ENCODE data around the gene SLC25A17. TPM values are rescaled to one million over a fixed set of nuclear protein-coding genes. Genes with fewer than 3 reads are reported as not detected.
"Not testable (repeated sequence)": the region's sequence is repeated elsewhere in the genome, so short reads cannot be mapped to it uniquely, and the experiment has no call there.

The SLC25A17 gene
- 12.5 TPM for total RNA-seq

GRCh38 chr22:40818747-40819598 lies at the start of gene SLC25A17:
Gene SLC25A17, minus strand, starts transcription at chr22:40819346. Its CDS starts 98 bp downstream, at chr22:40819248.
- Histone ChIP-seq H3K4me3 (ENCODE audit: low read length in 3 of 3) (peak within 1 kb of the TSS; percentile 94 to 99 (median 96)), H3K4me1 (ENCODE audit: control insufficient read depth in 3 of 3, insufficient read depth in 3 of 3, low read length in 3 of 3) (peaks cover 21 to 30% (median 25%) of the 10 kb centered on the region in 3 donors), H3K27me3 (ENCODE audit: control insufficient read depth in 3 of 3, insufficient read depth in 3 of 3, low read length in 3 of 3) (no peaks in the 10 kb centered on the region), H3K9me3 (ENCODE audit: control insufficient read depth in 3 of 3, low read length in 3 of 3) (no peaks in the 10 kb centered on the region), H3K27ac (ENCODE audit: low read depth, low read length) (peak within 1 kb of the TSS; percentile 84), H3K9ac (ENCODE audit: low read depth in 1 of 3, low read length in 3 of 3) (peak within 1 kb of the TSS; percentile 94 to 99 (median 94)), H3K36me3 (ENCODE audit: control insufficient read depth in 3 of 3, insufficient read depth in 3 of 3, low read length in 3 of 3) (peaks cover 0 to 10% (median 6%) of the 10 kb centered on the region in 3 donors)

- not testable (repeated sequence) for H3K4me1 ChIP-seq (ENCODE audit: control insufficient read depth in 3 of 3, insufficient read depth in 3 of 3, low read length in 3 of 3); H3K27ac ChIP-seq (ENCODE audit: low read depth, low read length); H3K27me3 ChIP-seq (ENCODE audit: control insufficient read depth in 3 of 3, insufficient read depth in 3 of 3, low read length in 3 of 3); H3K4me3 ChIP-seq (ENCODE audit: low read length in 3 of 3); H3K9me3 ChIP-seq (ENCODE audit: control insufficient read depth in 3 of 3, low read length in 3 of 3); H3K9ac ChIP-seq (ENCODE audit: low read depth in 1 of 3, low read length in 3 of 3)
- H3K36me3 ChIP-seq (ENCODE audit: control insufficient read depth in 3 of 3, insufficient read depth in 3 of 3, low read length in 3 of 3) = peaks cover 0 to 14% (median 4%) of the 10 kb centered on the region in 3 donors
These were observed 49.2 kb upstream of the SLC25A17 start for GRCh38 chr22:40868379-40868778.

- Histone ChIP-seq H3K27ac (ENCODE audit: low read depth, low read length) (no peak overlapping the region), H3K9me3 (ENCODE audit: control insufficient read depth in 3 of 3, low read length in 3 of 3) (no peaks in the 10 kb centered on the region), H3K9ac (ENCODE audit: low read depth in 1 of 3, low read length in 3 of 3) (no peak overlapping the region), H3K4me3 (ENCODE audit: low read length in 3 of 3) (no peak overlapping the region), H3K4me1 (ENCODE audit: control insufficient read depth in 3 of 3, insufficient read depth in 3 of 3, low read length in 3 of 3) (no peaks in the 10 kb centered on the region), H3K27me3 (ENCODE audit: control insufficient read depth in 3 of 3, insufficient read depth in 3 of 3, low read length in 3 of 3) (no peaks in the 10 kb centered on the region), H3K36me3 (ENCODE audit: control insufficient read depth in 3 of 3, insufficient read depth in 3 of 3, low read length in 3 of 3) (peaks cover 0 to 14% (median 4%) of the 10 kb centered on the region in 3 donors)
These were observed 48.0 kb upstream of the SLC25A17 start for GRCh38 chr22:40867109-40867508.

DNA sequence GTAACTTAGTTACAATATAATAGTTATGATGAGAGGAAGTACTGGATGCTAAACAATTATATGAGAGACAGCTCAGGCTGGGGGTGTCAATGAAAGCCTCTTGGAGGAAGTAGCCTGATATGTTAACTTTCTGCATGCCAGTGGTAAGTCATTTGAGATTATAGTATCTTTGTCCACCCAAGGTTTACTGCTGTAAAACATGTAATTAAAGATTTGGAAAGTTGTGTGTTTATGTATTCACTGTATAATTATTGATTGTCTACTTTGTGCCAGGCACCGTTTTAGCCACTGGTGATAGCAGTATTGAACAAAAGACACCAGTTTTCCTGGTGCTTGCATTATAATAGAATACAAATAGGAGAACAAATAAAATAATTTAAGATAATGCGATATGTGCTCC lies 43.4 kb upstream of the SLC25A17 start:
- Histone ChIP-seq H3K4me3 (ENCODE audit: low read length in 3 of 3) (no peak overlapping the region), H3K27me3 (ENCODE audit: control insufficient read depth in 3 of 3, insufficient read depth in 3 of 3, low read length in 3 of 3) (no peaks in the 10 kb centered on the region), H3K36me3 (ENCODE audit: control insufficient read depth in 3 of 3, insufficient read depth in 3 of 3, low read length in 3 of 3) (peaks cover 0 to 7% (median 4%) of the 10 kb centered on the region in 3 donors), H3K9me3 (ENCODE audit: control insufficient read depth in 3 of 3, low read length in 3 of 3) (no peaks in the 10 kb centered on the region), H3K27ac (ENCODE audit: low read depth, low read length) (no peak overlapping the region), H3K9ac (ENCODE audit: low read depth in 1 of 3, low read length in 3 of 3) (no peak overlapping the region), H3K4me1 (ENCODE audit: control insufficient read depth in 3 of 3, insufficient read depth in 3 of 3, low read length in 3 of 3) (peaks cover 8 to 9% (median 8%) of the 10 kb centered on the region in 3 donors)

DNA sequence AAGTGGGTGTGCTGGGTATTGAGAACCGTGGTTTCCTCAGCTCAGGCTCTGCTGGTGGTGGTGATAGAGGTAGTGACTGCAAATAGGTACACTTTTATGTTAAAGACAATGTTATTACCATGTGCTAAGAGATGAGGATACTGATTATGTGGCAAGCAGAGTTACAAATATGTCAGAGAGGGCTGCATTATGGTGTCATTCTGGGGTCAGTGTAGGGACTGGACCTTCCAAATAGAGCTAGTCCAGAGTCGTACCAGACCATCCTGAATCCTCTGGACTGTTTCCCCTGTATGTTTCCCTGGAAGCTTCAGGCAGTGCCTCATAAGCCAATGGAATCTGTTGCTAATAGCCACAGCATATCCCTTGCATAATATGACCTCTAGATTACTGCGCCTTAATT lies 42.9 kb upstream of the SLC25A17 start, which contains the start of gene DNAJB7:
Gene DNAJB7 (minus strand): TSS at position 101 of the 400 bp plus-strand sequence. CDS start 119 bp downstream, outside the sequence.
- no peaks in the 10 kb centered on the region for H3K27me3 ChIP-seq (ENCODE audit: control insufficient read depth in 3 of 3, insufficient read depth in 3 of 3, low read length in 3 of 3)
- H3K9ac ChIP-seq (ENCODE audit: low read depth in 1 of 3, low read length in 3 of 3) = no peak within 1 kb of the TSS
- H3K4me3 ChIP-seq (ENCODE audit: low read length in 3 of 3) = no peak within 1 kb of the TSS
- peaks cover 9 to 13% (median 10%) of the 10 kb centered on the region in 3 donors for H3K4me1 ChIP-seq (ENCODE audit: control insufficient read depth in 3 of 3, insufficient read depth in 3 of 3, low read length in 3 of 3)
- H3K36me3 ChIP-seq (ENCODE audit: control insufficient read depth in 3 of 3, insufficient read depth in 3 of 3, low read length in 3 of 3) = peaks cover 0 to 7% (median 4%) of the 10 kb centered on the region in 3 donors
- no peaks in the 10 kb centered on the region for H3K9me3 ChIP-seq (ENCODE audit: control insufficient read depth in 3 of 3, low read length in 3 of 3)
- H3K27ac ChIP-seq (ENCODE audit: low read depth, low read length) = no peak within 1 kb of the TSS

GRCh38 chr22:40857309-40857855 lies 38.2 kb upstream of the SLC25A17 start:
- peaks cover 37 to 41% (median 40%) of the 10 kb centered on the region in 3 donors for H3K4me1 ChIP-seq (ENCODE audit: control insufficient read depth in 3 of 3, insufficient read depth in 3 of 3, low read length in 3 of 3)
- H3K36me3 ChIP-seq (ENCODE audit: control insufficient read depth in 3 of 3, insufficient read depth in 3 of 3, low read length in 3 of 3) = peaks cover 2 to 7% (median 4%) of the 10 kb centered on the region in 3 donors
- peak overlapping the region; percentile 89 to 100 (median 97) for H3K4me3 ChIP-seq (ENCODE audit: low read length in 3 of 3)
- H3K27me3 ChIP-seq (ENCODE audit: control insufficient read depth in 3 of 3, insufficient read depth in 3 of 3, low read length in 3 of 3) = no peaks in the 10 kb centered on the region
- H3K9me3 ChIP-seq (ENCODE audit: control insufficient read depth in 3 of 3, low read length in 3 of 3) = no peaks in the 10 kb centered on the region
- peak overlapping the region; percentile 97 for H3K27ac ChIP-seq (ENCODE audit: low read depth, low read length)
- H3K9ac ChIP-seq (ENCODE audit: low read depth in 1 of 3, low read length in 3 of 3) = peak overlapping the region; percentile 97 to 99 (median 99)

GRCh38 chr22:40856513-40857308 lies 37.6 kb upstream of the SLC25A17 start, which contains the start of the genes ST13 and XPNPEP3:
Gene ST13, minus strand, starts transcription at chr22:40856639. Its CDS starts 99 bp downstream, at chr22:40856540.
Gene XPNPEP3, plus strand, starts transcription at chr22:40857148. Its CDS starts 34 bp downstream, at chr22:40857182.
- Histone ChIP-seq H3K36me3 (ENCODE audit: control insufficient read depth in 3 of 3, insufficient read depth in 3 of 3, low read length in 3 of 3) (peaks cover 1 to 5% (median 2%) of the 10 kb centered on the region in 3 donors), H3K4me1 (ENCODE audit: control insufficient read depth in 3 of 3, insufficient read depth in 3 of 3, low read length in 3 of 3) (peaks cover 37 to 47% (median 45%) of the 10 kb centered on the region in 3 donors), H3K27me3 (ENCODE audit: control insufficient read depth in 3 of 3, insufficient read depth in 3 of 3, low read length in 3 of 3) (no peaks in the 10 kb centered on the region)

DNA sequence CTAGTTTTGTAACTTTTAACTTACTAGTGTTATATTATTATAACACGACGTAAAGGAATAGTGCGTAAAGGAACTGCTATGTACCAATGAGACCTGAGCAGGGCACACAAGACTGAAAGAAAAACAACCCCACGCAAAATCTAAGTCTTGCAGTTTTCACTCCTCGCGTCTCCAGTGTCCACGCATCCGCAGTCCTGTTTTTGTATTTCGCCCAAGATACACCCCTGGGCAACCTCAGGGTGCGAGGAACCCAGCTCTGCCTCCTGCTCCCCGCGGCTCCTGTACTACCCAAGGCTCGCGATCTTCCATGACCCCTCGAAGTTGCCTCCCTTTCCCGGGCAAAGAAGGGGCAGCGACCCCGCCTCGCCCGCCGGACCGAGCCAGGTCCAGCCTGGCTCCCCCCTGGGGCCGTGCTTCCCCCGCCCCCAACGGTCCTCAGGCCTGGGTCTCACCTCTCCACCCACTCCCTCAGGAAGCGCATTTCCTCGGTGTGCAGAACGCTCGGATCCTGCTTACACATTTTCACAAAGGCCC lies 36.9 kb upstream of the SLC25A17 start:
- peak overlapping the region; percentile 89 to 100 (median 97) for H3K4me3 ChIP-seq (ENCODE audit: low read length in 3 of 3)
- no peaks in the 10 kb centered on the region for H3K9me3 ChIP-seq (ENCODE audit: control insufficient read depth in 3 of 3, low read length in 3 of 3)
- H3K36me3 ChIP-seq (ENCODE audit: control insufficient read depth in 3 of 3, insufficient read depth in 3 of 3, low read length in 3 of 3) = peaks cover 0 to 2% (median 0%) of the 10 kb centered on the region in 3 donors
- H3K27me3 ChIP-seq (ENCODE audit: control insufficient read depth in 3 of 3, insufficient read depth in 3 of 3, low read length in 3 of 3) = no peaks in the 10 kb centered on the region
- H3K4me1 ChIP-seq (ENCODE audit: control insufficient read depth in 3 of 3, insufficient read depth in 3 of 3, low read length in 3 of 3) = peaks cover 37 to 48% (median 47%) of the 10 kb centered on the region in 3 donors
- peak overlapping the region; percentile 97 for H3K27ac ChIP-seq (ENCODE audit: low read depth, low read length)
- H3K9ac ChIP-seq (ENCODE audit: low read depth in 1 of 3, low read length in 3 of 3) = peak overlapping the region; percentile 97 to 99 (median 97)

More at GRCh38 chr22:40856513-40857308, 37.6 kb upstream of the SLC25A17 start, which contains the start of the genes ST13 and XPNPEP3:
- Histone ChIP-seq H3K9me3 (ENCODE audit: control insufficient read depth in 3 of 3, low read length in 3 of 3) (no peaks in the 10 kb centered on the region), H3K27ac (ENCODE audit: low read depth, low read length) (peak within 1 kb of the TSS; percentile 97), H3K9ac (ENCODE audit: low read depth in 1 of 3, low read length in 3 of 3) (peak within 1 kb of the TSS; percentile 97 to 99 (median 99)), H3K4me3 (ENCODE audit: low read length in 3 of 3) (peak within 1 kb of the TSS; percentile 89 to 100 (median 97))

Data from skeletal muscle tissue (tissue), 4 donors.